ENCODE results near the gene STK11IP.

Gene STK11IP

DNA sequence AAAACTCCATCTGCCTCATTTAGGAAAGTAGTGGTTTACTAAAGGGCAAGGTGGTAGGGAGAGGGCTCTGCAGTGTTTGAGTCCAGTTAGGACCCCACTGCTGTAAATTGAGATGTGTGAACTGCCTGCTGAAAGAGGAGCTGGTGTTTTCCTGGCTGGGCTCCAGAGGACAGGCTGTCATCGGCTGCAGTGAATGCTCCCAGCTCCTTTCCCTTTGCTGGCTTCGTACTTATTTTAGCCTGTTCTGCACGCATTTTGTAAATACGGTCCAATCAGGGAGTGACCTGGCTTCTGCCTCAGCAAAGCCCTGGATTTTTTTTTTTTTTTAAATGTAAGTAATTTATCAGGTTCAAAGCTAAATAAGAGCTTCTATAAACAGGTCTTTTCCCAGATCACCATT lies 67.3 kb downstream of the STK11IP start:
- H3F3A ChIP-seq (ENCODE audit: insufficient read depth): no peaks in the 10 kb centered on the region
- peaks cover 7% of the 10 kb centered on the region; the same call in 1 of the 2 replicates for H3K9me3 ChIP-seq (ENCODE audit: insufficient read depth, low read length)
- no peak overlapping the region for H3K9ac ChIP-seq (ENCODE audit: low read length)
- no peak overlapping the region for H3K4me2 ChIP-seq (ENCODE audit: low read depth, low read length, poor library complexity, severe bottlenecking)
- no peaks in the 10 kb centered on the region for H3K36me3 ChIP-seq (ENCODE audit: low read length)
- no peak overlapping the region for H3K4me3 ChIP-seq (ENCODE audit: insufficient read depth, low read length, poor library complexity, severe bottlenecking)
- no peak overlapping the region for H3K27ac ChIP-seq (ENCODE audit: low read depth, low read length)
- H3K27me3 ChIP-seq (ENCODE audit: low read length): no peaks in the 10 kb centered on the region
- TF ChIP-seq EZH2phosphoT487 (conservative IDR thresholded peaks at IDR 0.05; ENCODE audit: low read length): no peak
- TF ChIP-seq, protein P1, sequence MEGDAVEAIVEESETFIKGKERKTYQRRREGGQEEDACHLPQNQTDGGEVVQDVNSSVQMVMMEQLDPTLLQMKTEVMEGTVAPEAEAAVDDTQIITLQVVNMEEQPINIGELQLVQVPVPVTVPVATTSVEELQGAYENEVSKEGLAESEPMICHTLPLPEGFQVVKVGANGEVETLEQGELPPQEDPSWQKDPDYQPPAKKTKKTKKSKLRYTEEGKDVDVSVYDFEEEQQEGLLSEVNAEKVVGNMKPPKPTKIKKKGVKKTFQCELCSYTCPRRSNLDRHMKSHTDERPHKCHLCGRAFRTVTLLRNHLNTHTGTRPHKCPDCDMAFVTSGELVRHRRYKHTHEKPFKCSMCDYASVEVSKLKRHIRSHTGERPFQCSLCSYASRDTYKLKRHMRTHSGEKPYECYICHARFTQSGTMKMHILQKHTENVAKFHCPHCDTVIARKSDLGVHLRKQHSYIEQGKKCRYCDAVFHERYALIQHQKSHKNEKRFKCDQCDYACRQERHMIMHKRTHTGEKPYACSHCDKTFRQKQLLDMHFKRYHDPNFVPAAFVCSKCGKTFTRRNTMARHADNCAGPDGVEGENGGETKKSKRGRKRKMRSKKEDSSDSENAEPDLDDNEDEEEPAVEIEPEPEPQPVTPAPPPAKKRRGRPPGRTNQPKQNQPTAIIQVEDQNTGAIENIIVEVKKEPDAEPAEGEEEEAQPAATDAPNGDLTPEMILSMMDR (IDR thresholded peaks at IDR 0.05; ENCODE audit: insufficient read depth, low read length, poor library complexity, severe bottlenecking): no peak
- H3K79me2 ChIP-seq (ENCODE audit: insufficient read depth, low read length): no peaks in the 10 kb centered on the region
- no peaks in the 10 kb centered on the region for H4K20me1 ChIP-seq (ENCODE audit: low read depth, low read length)
- H3K9me2 ChIP-seq (replicated peaks; ENCODE audit: insufficient read depth, low read length): no peaks in the 10 kb centered on the region
- H2AFZ ChIP-seq (ENCODE audit: low read depth, low read length, severe bottlenecking): no peak overlapping the region

DNA sequence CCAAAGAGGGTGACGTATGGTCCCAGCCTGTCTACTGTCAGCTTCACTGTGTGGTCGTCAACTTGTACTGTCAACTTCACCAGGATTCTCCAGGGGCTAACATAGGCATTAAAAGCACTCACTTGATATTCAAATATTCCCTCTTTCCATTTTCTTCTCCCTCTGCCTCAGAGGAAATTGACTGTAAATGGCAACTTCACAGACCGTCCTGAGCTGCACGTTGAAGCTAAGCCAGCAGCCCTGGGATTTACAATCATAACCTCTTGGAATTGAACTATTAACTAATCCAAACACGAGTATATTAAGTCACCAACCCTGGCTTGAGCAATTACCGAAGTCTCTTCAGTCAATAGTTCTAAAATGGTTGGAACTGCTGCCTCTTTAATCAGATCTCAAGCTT lies 68.3 kb downstream of the STK11IP start:
- Histone ChIP-seq H3K4me2 (ENCODE audit: low read depth, low read length, poor library complexity, severe bottlenecking) (no peak overlapping the region), H3K79me2 (ENCODE audit: insufficient read depth, low read length) (no peaks in the 10 kb centered on the region), H3K4me3 (ENCODE audit: insufficient read depth, low read length, poor library complexity, severe bottlenecking) (no peak overlapping the region), H2AFZ (ENCODE audit: low read depth, low read length, severe bottlenecking) (no peak overlapping the region), H3K27me3 (ENCODE audit: low read length) (no peaks in the 10 kb centered on the region), H3F3A (ENCODE audit: insufficient read depth) (no peaks in the 10 kb centered on the region), H3K36me3 (ENCODE audit: low read length) (no peaks in the 10 kb centered on the region), H3K9ac (ENCODE audit: low read length) (no peak overlapping the region), H4K20me1 (ENCODE audit: low read depth, low read length) (no peaks in the 10 kb centered on the region), H3K9me2 (replicated peaks; ENCODE audit: insufficient read depth, low read length) (no peaks in the 10 kb centered on the region), H3K9me3 (ENCODE audit: insufficient read depth, low read length) (peaks cover 6% of the 10 kb centered on the region; the same call in 1 of the 2 replicates), H3K27ac (ENCODE audit: low read depth, low read length) (no peak overlapping the region)
- TF ChIP-seq, protein P1 (IDR thresholded peaks at IDR 0.05; ENCODE audit: insufficient read depth, low read length, poor library complexity, severe bottlenecking): no peak
